PFSK-1 (cell line): ENCODE data around the gene VPS35L.

Experiments
- FOXP2 ChIP-seq: optimal IDR thresholded peaks from 2 replicates; pipeline ENCODE3; 2011; ENCODE audit warnings: borderline replicate concordance, control low read depth, inconsistent platforms; ENCODE audit not compliant: insufficient read depth; ENCODE audit errors: extremely low read length, extremely low read depth
- POLR2AphosphoS5 ChIP-seq: IDR thresholded peaks from 2 replicates; pipeline ENCODE4 v1.6.1; 2012; ENCODE audit warnings: low read depth, mild to moderate bottlenecking, control low read depth, low read length, moderate library complexity
- REST ChIP-seq, 2 experiments: IDR thresholded peaks; 2 replicates each; pipeline versions ENCODE4 v1.6.1 to v1.8.0; 2011 to 2012; ENCODE audit warnings: low read depth in 2 of 2, low read length in 2 of 2, control low read depth in 1 of 2, inconsistent platforms in 1 of 2, mild to moderate bottlenecking in 1 of 2, moderate library complexity in 1 of 2; ENCODE audit not compliant: insufficient read depth in 1 of 2
- SIN3A ChIP-seq: IDR thresholded peaks from 2 replicates; pipeline ENCODE4 v1.6.1; 2012; ENCODE audit warnings: mild to moderate bottlenecking, low read length, moderate library complexity, borderline replicate concordance; ENCODE audit not compliant: insufficient read depth
- TAF1 ChIP-seq: IDR thresholded peaks from 2 replicates; pipeline ENCODE4 v1.6.1; 2012; ENCODE audit warnings: low read length, control low read depth, borderline replicate concordance; ENCODE audit not compliant: insufficient read depth

The VPS35L gene

GRCh38 chr16:19716183-19716582 lies 160.7 kb downstream of the VPS35L start:
- TF ChIP-seq SIN3A (no peak), REST (IDR thresholded peaks at IDR 0.05; ENCODE audit: insufficient read depth in 1 of 2, low read depth in 2 of 2, low read length in 2 of 2) (no peak), POLR2AphosphoS5 (no peak), FOXP2 (no peak), TAF1 (no peak)

DNA sequence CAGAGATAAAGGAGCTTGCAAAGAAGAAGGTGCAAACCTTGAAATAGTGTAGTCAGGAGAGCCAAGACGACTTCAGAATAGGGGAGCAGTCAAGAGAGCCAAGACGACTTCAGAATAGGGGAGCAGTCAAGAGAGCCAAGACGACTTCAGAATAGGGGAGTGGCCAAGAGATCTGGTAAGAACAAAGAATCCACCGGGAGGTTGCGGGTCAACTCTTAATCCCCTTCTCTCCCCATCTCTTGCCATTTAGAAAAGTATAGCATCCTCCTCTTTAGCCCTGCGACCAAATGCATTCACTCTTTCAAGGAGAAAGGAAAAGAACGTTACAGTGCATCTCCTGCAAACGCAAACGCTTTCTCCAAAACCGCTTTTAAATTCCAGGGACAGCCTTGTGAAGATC lies 161.8 kb downstream of the VPS35L start:
- no peak for TF ChIP-seq FOXP2
- no peak; the same call in 1 of the 2 replicates for TF ChIP-seq POLR2AphosphoS5
- TF ChIP-seq REST (IDR thresholded peaks at IDR 0.05; ENCODE audit: insufficient read depth in 1 of 2, low read depth in 2 of 2, low read length in 2 of 2), result no peak
- TF ChIP-seq TAF1, result no peak
- TF ChIP-seq SIN3A, result no peak

GRCh38 chr16:19717741-19718623 lies 162.5 kb downstream of the VPS35L start, which contains the start of the genes IQCK and KNOP1:
Gene IQCK (plus strand): TSS chr16:19718271. CDS start chr16:19718307, 36 bp downstream.
Gene KNOP1 (minus strand): TSS chr16:19718227. CDS start chr16:19715035, 3,192 bp downstream.
- TF ChIP-seq FOXP2 (peak; percentile 14), SIN3A (peak; percentile 96), REST (IDR thresholded peaks at IDR 0.05; ENCODE audit: insufficient read depth in 1 of 2, low read depth in 2 of 2, low read length in 2 of 2) (no peak), POLR2AphosphoS5 (peak; percentile 68; the same call in 1 of the 2 replicates), TAF1 (peak; percentile 50; the same call in 1 of the 2 replicates)

DNA sequence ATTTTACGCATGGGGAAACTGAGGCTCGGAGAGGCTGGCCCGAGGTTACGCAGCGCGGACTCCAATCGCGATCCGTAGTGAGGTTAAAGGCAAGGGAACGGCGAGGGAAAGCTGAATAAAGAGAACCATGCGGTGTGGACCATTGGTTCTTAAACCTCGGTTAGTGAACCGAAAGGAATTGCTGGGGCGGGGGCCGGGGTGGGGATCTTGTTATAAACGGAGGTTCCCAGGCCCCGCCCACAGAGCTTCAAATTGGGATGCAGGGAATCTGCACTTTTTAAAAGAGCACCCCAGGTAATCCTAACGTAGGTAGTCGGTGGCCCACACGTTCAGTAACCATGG lies 163.1 kb downstream of the VPS35L start:
- TF ChIP-seq FOXP2, result no peak
- TF ChIP-seq POLR2AphosphoS5, result no peak
- TF ChIP-seq TAF1, result no peak
- TF ChIP-seq REST (IDR thresholded peaks at IDR 0.05; ENCODE audit: insufficient read depth in 1 of 2, low read depth in 2 of 2, low read length in 2 of 2), result no peak
- TF ChIP-seq SIN3A, result no peak
